D341Med (cell line): ENCODE measurements around the gene DPM2.

Experiments
- DNase-seq: peaks from one replicate; pipeline ENCODE4 v3.0.0; 2012; ENCODE audit warnings: low spot score

The DPM2 gene

GRCh38 chr9:127973169-127974000 lies 35.7 kb upstream of the DPM2 start:
- DNase-seq: no peak

- no peak for DNase-seq
Observed at GRCh38 chr9:127972236-127972871, 34.7 kb upstream of the DPM2 start.

GRCh38 chr9:127971357-127972235 lies 33.9 kb upstream of the DPM2 start:
- no peak for DNase-seq

GRCh38 chr9:127970401-127971313 lies 33.0 kb upstream of the DPM2 start:
- DNase-seq: no peak

- DNase-seq: no peak
Observed at GRCh38 chr9:127968700-127969383, 31.2 kb upstream of the DPM2 start.

- no peak for DNase-seq
Observed at GRCh38 chr9:127968042-127968441, 30.4 kb upstream of the DPM2 start.

GRCh38 chr9:127967151-127967809 lies 29.6 kb upstream of the DPM2 start:
- no peak for DNase-seq

- no peak for DNase-seq
Observed at GRCh38 chr9:127966416-127967150, 28.9 kb upstream of the DPM2 start.

- DNase-seq: no peak
Observed at GRCh38 chr9:127965953-127966352, 28.3 kb upstream of the DPM2 start.

GRCh38 chr9:127963359-127964064 lies 25.9 kb upstream of the DPM2 start:
- DNase-seq: no peak

GRCh38 chr9:127963041-127963358 lies 25.3 kb upstream of the DPM2 start:
- DNase-seq: no peak

GRCh38 chr9:127962278-127962677 lies 24.6 kb upstream of the DPM2 start:
- no peak for DNase-seq

GRCh38 chr9:127961613-127962155 lies 24.0 kb upstream of the DPM2 start:
- no peak for DNase-seq

- DNase-seq: no peak
Observed at GRCh38 chr9:127961155-127961490, 23.5 kb upstream of the DPM2 start.

GRCh38 chr9:127960410-127961154 lies 22.9 kb upstream of the DPM2 start:
- peak; percentile 67 for DNase-seq

GRCh38 chr9:127959841-127960409 lies 22.3 kb upstream of the DPM2 start:
- no peak for DNase-seq

GRCh38 chr9:127959398-127959797 lies 21.7 kb upstream of the DPM2 start:
- no peak for DNase-seq

- no peak for DNase-seq
Observed at GRCh38 chr9:127958728-127959127, 21.1 kb upstream of the DPM2 start.
